Activated B cell treated with CpG ODN at 0.5 μM for 24 hours (primary cell): Measurements from ENCODE around the gene NEAT1. TPM values are rescaled to one million over a fixed set of nuclear protein-coding genes. Genes with fewer than 3 reads are reported as not detected.
A peak's percentile ranks its signal among the peaks of the same experiment; 100 is the strongest.
"Not testable (repeated sequence)": the region's sequence is repeated elsewhere in the genome, so short reads cannot be mapped to it uniquely, and the experiment has no call there.

Experiments used
- ATAC-seq: fragments of 200-7000 bp; cut with Tn5 transposase; one replicate; pipeline ENCODE4 v1.10.0; 2021; ENCODE audit warnings: low read depth, mild to moderate bottlenecking, moderate library complexity
- CTCF ChIA-PET: fragments of 350-600 bp; sonication (Branson Sonifier 250); formaldehyde crosslinking; loops from one replicate; lab custom pipeline; 2021; ENCODE audit warnings: antibody characterized with exemption; lab: Charles Lee
- POLR2A ChIA-PET: fragments of 350-600 bp; sonication (Branson Sonifier 250); formaldehyde crosslinking; loops from one replicate; lab custom pipeline; 2021; ENCODE audit warnings: antibody characterized with exemption; lab: Charles Lee
- DNase-seq: peaks from one replicate; pipeline ENCODE4 v3.0.0; 2022
- H3K27ac Mint-ChIP-seq: one replicate; pipeline ENCODE4 v1.8.0; 2020; ENCODE audit warnings: mixed read lengths
- H3K27me3 Mint-ChIP-seq: one replicate; pipeline ENCODE4 v1.8.0; 2021; ENCODE audit warnings: mixed read lengths
- H3K36me3 Mint-ChIP-seq: one replicate; pipeline ENCODE4 v1.8.0; 2021; ENCODE audit warnings: low read depth, mixed read lengths
- H3K4me1 Mint-ChIP-seq: one replicate; pipeline ENCODE4 v1.8.0; 2021; ENCODE audit warnings: mixed read lengths
- H3K4me3 Mint-ChIP-seq: one replicate; pipeline ENCODE4 v1.8.0; 2020; ENCODE audit warnings: mild to moderate bottlenecking, mixed read lengths
- H3K9me3 Mint-ChIP-seq: one replicate; pipeline ENCODE4 v1.8.0; 2020; ENCODE audit warnings: mixed read lengths
- CTCF ChIP-seq: fragments of 200-600 bp; IDR thresholded peaks from one replicate; pipeline ENCODE4 v1.8.0; 2022; ENCODE audit warnings: antibody characterized with exemption, mild to moderate bottlenecking
- intact Hi-C: fragments of 100-400 bp; cut with micrococcal nuclease; formaldehyde crosslinking; loops from one replicate; pipeline ENCODE4 v1.15.1; 2024
- total RNA-seq: library from RNA; stranded (reverse); gene quantifications from 2 replicates; pipeline ENCODE4 v1.2.3, GENCODE V29; 2022

Gene NEAT1
- total RNA-seq, 1 donor from 2014 or later: 699 TPM

GRCh38 chr11:65468874-65469333, 46.3 kb downstream of the NEAT1 start:
- intact Hi-C loops: loop anchor here (1.0 kb wide), 1 partner anchor 53 kb away; no protein-coding TSS in a partner anchor
- Mint-ChIP-seq H3K27me3 (no peaks in the 10 kb centered on the region), H3K4me1 (peaks cover 38% of the 10 kb centered on the region), H3K9me3 (no peaks in the 10 kb centered on the region), H3K4me3 (no peak overlapping the region), H3K36me3 (no peaks in the 10 kb centered on the region), H3K27ac (no peak overlapping the region)
- CTCF ChIA-PET: interaction anchor here (1.1 to 1.9 kb wide), 8 partner anchors 28 to 91 kb away, joined by 3 to 15 read pairs (median 4); partner anchors contain the start of gene SLC25A45
- POLR2A ChIA-PET: interaction anchor here (0.7 to 25.9 kb wide), 7 partner anchors 9 to 87 kb away, joined by 3 to 1949 read pairs (median 5); partner anchors contain the start of genes MALAT1 and NEAT1
- DNase-seq (no peak), ATAC-seq (no peak)
- no peak for TF ChIP-seq CTCF

GRCh38 chr11:65470433-65471049, 47.9 kb downstream of the NEAT1 start:
- H3K9me3 Mint-ChIP-seq: no peaks in the 10 kb centered on the region
- DNase-seq (no peak), ATAC-seq (no peak)
- no peak overlapping the region for H3K4me3 Mint-ChIP-seq
- TF ChIP-seq CTCF: no peak
- H3K36me3 Mint-ChIP-seq: no peaks in the 10 kb centered on the region
- ChIA-PET POLR2A (interaction anchor here (0.7 to 25.9 kb wide), 6 partner anchors 28 to 670 kb away, joined by 3 to 1949 read pairs (median 36); partner anchors contain the start of genes MALAT1 and NEAT1), CTCF (interaction anchor here (2.2 kb wide), 1 partner anchor 54 kb away, joined by 7 read pairs; no protein-coding TSS in a partner anchor)
- no peaks in the 10 kb centered on the region for H3K27me3 Mint-ChIP-seq
- H3K4me1 Mint-ChIP-seq: peaks cover 35% of the 10 kb centered on the region
- intact Hi-C loops: no loop called here
- H3K27ac Mint-ChIP-seq: peak overlapping the region; percentile 91

- DNase-seq (no peak), ATAC-seq (no peak)
- intact Hi-C loops: no loop called here
- H3K27ac Mint-ChIP-seq: peak overlapping the region; percentile 91
- peak overlapping the region; percentile 66 for H3K4me3 Mint-ChIP-seq
- no peaks in the 10 kb centered on the region for H3K9me3 Mint-ChIP-seq
- ChIA-PET POLR2A (interaction anchor here (0.6 to 25.9 kb wide), 21 partner anchors 9 to 349 kb away, joined by 3 to 1949 read pairs (median 7); partner anchors contain the start of genes FAU, FRMD8, MALAT1 and MRPL49), CTCF (interaction anchor here (0.8 to 2.2 kb wide), 8 partner anchors 21 to 123 kb away, joined by 3 to 18 read pairs (median 4); partner anchors contain the start of gene MALAT1)
- no peaks in the 10 kb centered on the region for H3K27me3 Mint-ChIP-seq
- peaks cover 37% of the 10 kb centered on the region for H3K4me1 Mint-ChIP-seq
- H3K36me3 Mint-ChIP-seq: no peaks in the 10 kb centered on the region
- no peak for TF ChIP-seq CTCF
These were observed 48.9 kb downstream of the NEAT1 start for GRCh38 chr11:65471447-65471891.

- POLR2A ChIA-PET: interaction anchor here (0.6 to 25.9 kb wide), 15 partner anchors 9 to 211 kb away, joined by 3 to 1949 read pairs (median 7); partner anchors contain the start of genes MALAT1, NEAT1, POLA2 and SLC25A45
- H3K4me3 Mint-ChIP-seq: peak overlapping the region; percentile 66
- CTCF ChIA-PET: interaction anchor here (0.8 to 2.2 kb wide), 7 partner anchors 26 to 94 kb away, joined by 3 to 18 read pairs (median 4); partner anchors contain the start of gene MALAT1
- peaks cover 41% of the 10 kb centered on the region for H3K4me1 Mint-ChIP-seq
- H3K27me3 Mint-ChIP-seq, DNase-seq, ATAC-seq, H3K36me3 Mint-ChIP-seq, H3K9me3 Mint-ChIP-seq: not testable (repeated sequence)
- intact Hi-C loops: loop anchor here (1.0 to 2.0 kb wide), 7 partner anchors 17 to 137 kb away; partner anchors contain the start of gene SLC25A45
- peak overlapping the region; percentile 91 for H3K27ac Mint-ChIP-seq
These were observed 50.1 kb downstream of the NEAT1 start for GRCh38 chr11:65472588-65473277.

- Mint-ChIP-seq H3K4me1 (peaks cover 40% of the 10 kb centered on the region), H3K27me3 (no peaks in the 10 kb centered on the region), H3K27ac (peak overlapping the region; percentile 91), H3K4me3 (no peak overlapping the region), H3K36me3 (peaks cover 4% of the 10 kb centered on the region), H3K9me3 (no peaks in the 10 kb centered on the region)
- no peak for TF ChIP-seq CTCF
- no peak for DNase-seq
- ChIA-PET CTCF (interaction anchor here (1.7 kb wide), 1 partner anchor 58 kb away, joined by 5 read pairs; no protein-coding TSS in a partner anchor), POLR2A (interaction anchor here (1.0 to 25.9 kb wide), 8 partner anchors 11 to 91 kb away, joined by 3 to 1949 read pairs (median 10); partner anchors contain the start of genes MALAT1, NEAT1 and SLC25A45)
- ATAC-seq: no peak
- intact Hi-C loops: loop anchor here (2.0 kb wide), 2 partner anchors 33 to 43 kb away; no protein-coding TSS in a partner anchor
These were observed 50.8 kb downstream of the NEAT1 start for GRCh38 chr11:65473278-65473860.
